GM23338 (cell line): ENCODE results near the gene FGD3. TPM values are rescaled to one million over a fixed set of nuclear protein-coding genes. Genes with fewer than 3 reads are reported as not detected.
"Not testable (repeated sequence)": the region's sequence is repeated elsewhere in the genome, so short reads cannot be mapped to it uniquely, and the experiment has no call there.

Experiments
- ATAC-seq: fragments of 200-7000 bp; cut with Tn5 transposase; 3 replicates; pipeline ENCODE4 v1.9.1; 2020
- DNase-seq: peaks from one replicate; pipeline ENCODE4 v3.0.0-alpha.2; 2015; ENCODE audit warnings: low spot score
- H2AFZ ChIP-seq: fragments of 200-600 bp; sonication (generic); 2 replicates; pipeline ENCODE4 v1.8.0; 2016; ENCODE audit warnings: antibody characterized with exemption, mild to moderate bottlenecking, moderate library complexity
- H3F3A ChIP-seq: fragments of 200-600 bp; sonication (generic); replicated peaks from 2 replicates; pipeline ENCODE4 v1.8.0; 2017; ENCODE audit warnings: antibody characterized with exemption, mixed run types, low read depth
- H3K27ac ChIP-seq: fragments of 200-600 bp; sonication (generic); 2 replicates; pipeline ENCODE4 v1.6.1; 2016; ENCODE audit warnings: low read depth
- H3K27me3 ChIP-seq: fragments of 200-600 bp; sonication (generic); 2 replicates; pipeline ENCODE4 v1.8.0; 2016; ENCODE audit warnings: mild to moderate bottlenecking, mixed run types, moderate library complexity; ENCODE audit not compliant: insufficient read depth
- H3K36me3 ChIP-seq: fragments of 200-600 bp; sonication (generic); 2 replicates; pipeline ENCODE4 v1.8.0; 2016; ENCODE audit warnings: mild to moderate bottlenecking; ENCODE audit not compliant: insufficient read depth
- H3K4me1 ChIP-seq: fragments of 200-600 bp; sonication (generic); 2 replicates; pipeline ENCODE4 v1.8.0; 2016; ENCODE audit warnings: mild to moderate bottlenecking, moderate library complexity; ENCODE audit not compliant: insufficient read depth
- H3K4me2 ChIP-seq: fragments of 200-600 bp; sonication (generic); 2 replicates; pipeline ENCODE4 v1.7.1; 2017; ENCODE audit warnings: mixed run types
- H3K4me3 ChIP-seq: fragments of 200-600 bp; sonication (generic); 2 replicates; pipeline ENCODE4 v1.6.1; 2016; ENCODE audit warnings: mixed run types
- H3K79me2 ChIP-seq: fragments of 200-600 bp; sonication (generic); replicated peaks from 2 replicates; pipeline ENCODE4 v1.8.0; 2017; ENCODE audit warnings: mild to moderate bottlenecking; ENCODE audit not compliant: insufficient read depth
- H3K9me2 ChIP-seq: fragments of 200-600 bp; sonication (generic); 2 replicates; pipeline ENCODE4 v1.8.0; 2017; ENCODE audit not compliant: insufficient read depth
- H4K20me1 ChIP-seq: fragments of 200-600 bp; sonication (generic); replicated peaks from 2 replicates; pipeline ENCODE4 v1.8.0; 2017; ENCODE audit warnings: mild to moderate bottlenecking; ENCODE audit not compliant: insufficient read depth
- H3K27ac Mint-ChIP-seq: 2 replicates; pipeline ENCODE4 v1.8.0; 2020; ENCODE audit warnings: inconsistent platforms, mild to moderate bottlenecking, moderate library complexity, mixed read lengths
- H3K27me3 Mint-ChIP-seq: 3 replicates; pipeline ENCODE4 v1.8.0; 2022; ENCODE audit warnings: low read depth, mild to moderate bottlenecking, moderate library complexity, mixed read lengths, inconsistent platforms; ENCODE audit not compliant: insufficient read depth, poor library complexity
- H3K36me3 Mint-ChIP-seq: 3 replicates; pipeline ENCODE4 v1.8.0; 2021; ENCODE audit warnings: low read depth, mild to moderate bottlenecking, inconsistent platforms, moderate library complexity, mixed read lengths
- H3K4me1 Mint-ChIP-seq: 3 replicates; pipeline ENCODE4 v1.8.0; 2020; ENCODE audit warnings: mild to moderate bottlenecking, inconsistent platforms, mixed read lengths
- H3K4me3 Mint-ChIP-seq: 3 replicates; pipeline ENCODE4 v1.8.0; 2021; ENCODE audit warnings: moderate library complexity, mild to moderate bottlenecking, inconsistent platforms, mixed read lengths
- H3K9me3 Mint-ChIP-seq: 3 replicates; pipeline ENCODE4 v1.8.0; 2020; ENCODE audit warnings: moderate library complexity, mild to moderate bottlenecking, inconsistent platforms, mixed read lengths
- EZH2 ChIP-seq: fragments of 200-600 bp; sonication (generic); IDR thresholded peaks from one replicate; pipeline ENCODE4 v1.8.0; 2017; ENCODE audit warnings: antibody characterized with exemption, mild to moderate bottlenecking, low read depth; ENCODE audit not compliant: unreplicated experiment
- JUNB ChIP-seq: IDR thresholded peaks from one replicate; pipeline ENCODE4 v1.6.1; 2016; ENCODE audit warnings: antibody characterized with exemption; ENCODE audit not compliant: unreplicated experiment
- REST ChIP-seq: IDR thresholded peaks from one replicate; pipeline ENCODE4 v1.6.1; 2018; ENCODE audit warnings: antibody characterized with exemption; ENCODE audit not compliant: unreplicated experiment
- STAT1 ChIP-seq: IDR thresholded peaks from one replicate; pipeline ENCODE4 v1.6.1; 2016; ENCODE audit warnings: antibody characterized with exemption; ENCODE audit not compliant: unreplicated experiment
- ZNF331 ChIP-seq: fragments of 250-450 bp; sonication (Bioruptor Pico); IDR thresholded peaks from 2 replicates; pipeline ENCODE4 v1.5.0; 2020; ENCODE audit warnings: low read depth, mild to moderate bottlenecking, moderate library complexity
- ZNF462 ChIP-seq: fragments of 250-450 bp; sonication (Bioruptor Pico); IDR thresholded peaks from 2 replicates; pipeline ENCODE4 v1.5.0; 2020; ENCODE audit warnings: mild to moderate bottlenecking, moderate library complexity
- polyA plus RNA-seq: library from polyadenylated mRNA; unstranded; fragments of >200 nt; fragmentation: Nextera tagmentation; extraction: Ambion mirVana; gene quantifications from 2 replicates; pipeline ENCODE4 v1.2.1, GENCODE V29; 2016
- total RNA-seq: library from RNA; depleted of rRNA; stranded (reverse); fragments of >200 nt; shearing (Covaris generic); gene quantifications from 2 replicates; pipeline ENCODE4 v1.2.3, GENCODE V29; 2014

FGD3 gene
- total and polyA plus RNA-seq, 2 experiments from 2014 or later = 0.95 to 1.7 TPM

GRCh38 chr9:92992549-92992948 is 45.2 kb downstream of the FGD3 start (continued):
- TF ChIP-seq ZNF462 (CRISPR knock-in tag) = peak; percentile 71; the same call in 1 of the 2 replicates

- peaks cover 62% of the 10 kb centered on the region for H3K9me3 Mint-ChIP-seq
- not testable (repeated sequence) for H3K27ac Mint-ChIP-seq, H3K4me2 ChIP-seq, H2AFZ ChIP-seq, DNase-seq, H3K4me3 Mint-ChIP-seq, H3K9me2 ChIP-seq, ATAC-seq, H3K27me3 Mint-ChIP-seq, H3K4me3 ChIP-seq, H3K79me2 ChIP-seq, H3K4me1 Mint-ChIP-seq, H4K20me1 ChIP-seq, H3K4me1 ChIP-seq, H3K36me3 ChIP-seq, H3K27ac ChIP-seq, H3F3A ChIP-seq, H3K27me3 ChIP-seq
- peaks cover 44% of the 10 kb centered on the region for H3K36me3 Mint-ChIP-seq
Observed at GRCh38 chr9:92998871-92999270, 51.5 kb downstream of the FGD3 start.

- H3K27ac Mint-ChIP-seq = no peak overlapping the region
- no peaks in the 10 kb centered on the region for H3K27me3 Mint-ChIP-seq
- Histone ChIP-seq H3K36me3 (peaks cover 5% of the 10 kb centered on the region; the same call in 1 of the 2 replicates), H3K4me2 (no peak overlapping the region), H3K4me3 (no peak overlapping the region), H3K4me1 (no peaks in the 10 kb centered on the region), H2AFZ (no peak overlapping the region), H3F3A (no peaks in the 10 kb centered on the region), H4K20me1 (no peaks in the 10 kb centered on the region), H3K27ac (no peak overlapping the region), H3K9me2 (peaks cover 4% of the 10 kb centered on the region; the same call in 1 of the 2 replicates), H3K27me3 (no peaks in the 10 kb centered on the region), H3K79me2 (no peaks in the 10 kb centered on the region)
- peaks cover 43% of the 10 kb centered on the region for H3K9me3 Mint-ChIP-seq
- H3K4me3 Mint-ChIP-seq = no peak overlapping the region
- ATAC-seq = no peak
- peaks cover 35% of the 10 kb centered on the region for H3K36me3 Mint-ChIP-seq
- TF ChIP-seq ZNF331 (CRISPR knock-in tag) (no peak), EZH2 (no peak), STAT1 (no peak), JUNB (no peak), REST (no peak)
- H3K4me1 Mint-ChIP-seq = no peaks in the 10 kb centered on the region
- no peak for DNase-seq
Observed at GRCh38 chr9:93001031-93001430, 53.7 kb downstream of the FGD3 start.
